Measurements from ENCODE around the gene PFKFB2. TPM values are rescaled to one million over a fixed set of nuclear protein-coding genes. Genes with fewer than 3 reads are reported as not detected.

Gene PFKFB2
- polyA plus RNA-seq, 2 of the 4 experiments (the other 2 are of a cell fraction): 7.4 to 8.4 TPM

GRCh38 chr1:207093944-207094343 lies 40.9 kb downstream of the PFKFB2 start:
- ChIA-PET POLR2A (no interaction called here), CTCF (interaction anchor here (1.3 to 2.0 kb wide), 3 partner anchors 10 to 405 kb away, joined by 5 to 8 read pairs (median 5); no protein-coding TSS in a partner anchor)
- Histone ChIP-seq H3K4me2 (no peak overlapping the region), H3K27ac (no peak overlapping the region), H3K4me1 (peaks cover 5% of the 10 kb centered on the region; the same call in 2 of the 3 replicates), H3K9me3 (peaks cover 8% of the 10 kb centered on the region; the same call in 2 of the 3 replicates), H3K4me3 (no peak overlapping the region)
- no peak for TF ChIP-seq CHD2 (IDR thresholded peaks at IDR 0.05; ENCODE audit: low read length, partially characterized antibody)
- no peak for TF ChIP-seq CTCF (IDR thresholded peaks at IDR 0.05)
- no peak for TF ChIP-seq FOXS1 (CRISPR knock-in tag; IDR thresholded peaks at IDR 0.05)
- TF ChIP-seq REST (IDR thresholded peaks at IDR 0.05): no peak
- TF ChIP-seq ZNF302 (CRISPR knock-in tag; IDR thresholded peaks at IDR 0.05): no peak
- no peak for TF ChIP-seq SREBF2 (IDR thresholded peaks at IDR 0.05)
- TF ChIP-seq CBX8 (IDR thresholded peaks at IDR 0.05): no peak
- TF ChIP-seq CEBPB (IDR thresholded peaks at IDR 0.05): no peak
- TF ChIP-seq JUN (IDR thresholded peaks at IDR 0.05): no peak
- no peak for TF ChIP-seq KDM1A (IDR thresholded peaks at IDR 0.05; ENCODE audit: low read depth)
- FAIRE-seq (no peak), DNase-seq (ENCODE audit: low read depth in 1 of 2, low spot score in 1 of 2) (no peak), ATAC-seq (no peak)
- WGBS (ENCODE audit: missing lambda C conversion rate): 58% methylated on average over 2 of the region's 2 CpGs

- POLR2A ChIA-PET: no interaction called here
- DNase-seq (ENCODE audit: low read depth in 1 of 2, low spot score in 1 of 2): no peak
- H3K4me1 ChIP-seq: no peaks in the 10 kb centered on the region
- H3K9me3 ChIP-seq: peaks cover 8% of the 10 kb centered on the region; the same call in 2 of the 3 replicates
- 35% methylated on average over 3 of the region's 3 CpGs for WGBS (ENCODE audit: missing lambda C conversion rate)
- no peak overlapping the region for H3K4me2 ChIP-seq
- no peak for FAIRE-seq
- CTCF ChIA-PET: interaction anchor here (0.6 kb wide), 1 partner anchor 13 kb away, joined by 4 read pairs; no protein-coding TSS in a partner anchor
- no peak overlapping the region for H3K27ac ChIP-seq
- TF ChIP-seq RARB (CRISPR knock-in tag; IDR thresholded peaks at IDR 0.05): no peak
- no peak for TF ChIP-seq NPAS2 (CRISPR knock-in tag; IDR thresholded peaks at IDR 0.05; ENCODE audit: borderline replicate concordance)
- no peak for TF ChIP-seq ELK1 (IDR thresholded peaks at IDR 0.05; ENCODE audit: low read depth, low read length)
- TF ChIP-seq MAX (IDR thresholded peaks at IDR 0.05): no peak
- TF ChIP-seq PHF8 (IDR thresholded peaks at IDR 0.05; ENCODE audit: borderline replicate concordance, low read depth): no peak
- TF ChIP-seq REST (IDR thresholded peaks at IDR 0.05): no peak
- no peak for ATAC-seq
- no peak overlapping the region for H3K4me3 ChIP-seq
Measured at GRCh38 chr1:207097871-207098324, 44.8 kb downstream of the PFKFB2 start.

All from A549 (cell line).